ENCODE results near the gene CHORDC1.
"Not testable (repeated sequence)": the region's sequence is repeated elsewhere in the genome, so short reads cannot be mapped to it uniquely, and the experiment has no call there.

Gene CHORDC1

GRCh38 chr11:90189011-90189410, 33.8 kb downstream of the CHORDC1 start:
- H3K4me3 ChIP-seq (ENCODE audit: low read length), result no peak overlapping the region
- no peaks in the 10 kb centered on the region for H3K9me3 ChIP-seq (ENCODE audit: control insufficient read depth, insufficient read depth, low read length)
- no peak for DNase-seq (ENCODE audit: low read depth, low spot score)
- WGBS (ENCODE audit: insufficient coverage, insufficient read length), result no CpG with 5 or more reads among the region's 2 CpGs
- no peaks in the 10 kb centered on the region for H3K36me3 ChIP-seq (ENCODE audit: control insufficient read depth, insufficient read depth, low read length)
- no peaks in the 10 kb centered on the region for H3K27me3 ChIP-seq (ENCODE audit: control insufficient read depth, insufficient read depth, low read length)
- H3K4me1 ChIP-seq (ENCODE audit: control insufficient read depth, insufficient read depth, low read length), result no peaks in the 10 kb centered on the region
- H3K27ac ChIP-seq (ENCODE audit: low read length), result no peak overlapping the region

- no peaks in the 10 kb centered on the region for H3K4me1 ChIP-seq (ENCODE audit: control insufficient read depth, insufficient read depth, low read length)
- H3K9me3 ChIP-seq (ENCODE audit: control insufficient read depth, insufficient read depth, low read length), result no peaks in the 10 kb centered on the region
- WGBS (ENCODE audit: insufficient coverage, insufficient read length), result no CpG with 5 or more reads among the region's 3 CpGs
- DNase-seq (ENCODE audit: low read depth, low spot score), result no peak
- no peaks in the 10 kb centered on the region for H3K27me3 ChIP-seq (ENCODE audit: control insufficient read depth, insufficient read depth, low read length)
- no peaks in the 10 kb centered on the region for H3K36me3 ChIP-seq (ENCODE audit: control insufficient read depth, insufficient read depth, low read length)
- no peak overlapping the region for H3K27ac ChIP-seq (ENCODE audit: low read length)
- H3K4me3 ChIP-seq (ENCODE audit: low read length), result no peak overlapping the region
Observed at GRCh38 chr11:90187839-90188238, 35.0 kb downstream of the CHORDC1 start.

DNA sequence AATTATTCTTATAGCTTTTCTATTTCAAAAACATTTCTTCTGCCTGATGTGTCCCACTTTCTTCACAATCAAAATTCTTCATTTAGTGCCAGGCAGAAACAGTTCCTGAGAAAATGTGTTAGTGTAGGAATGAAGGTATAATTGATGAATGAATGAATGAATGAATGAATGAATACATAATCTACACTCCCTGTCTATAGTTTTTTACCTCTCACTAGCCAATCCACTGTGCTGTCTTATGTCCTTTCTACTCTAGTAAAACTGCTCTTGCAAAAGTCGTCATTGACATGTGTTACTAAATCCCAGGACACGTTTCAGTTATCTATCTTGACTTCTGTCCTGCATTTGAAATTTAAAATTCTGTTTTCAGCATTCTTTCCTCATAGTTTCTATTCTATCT, 42.9 kb downstream of the CHORDC1 start:
- DNase-seq (ENCODE audit: low read depth, low spot score), result no peak
- WGBS (ENCODE audit: insufficient coverage, insufficient read length), result no CpG with 5 or more reads among the region's 2 CpGs
- Histone ChIP-seq H3K36me3 (ENCODE audit: control insufficient read depth, insufficient read depth, low read length) (no peaks in the 10 kb centered on the region), H3K27me3 (ENCODE audit: control insufficient read depth, insufficient read depth, low read length) (no peaks in the 10 kb centered on the region), H3K9me3 (ENCODE audit: control insufficient read depth, insufficient read depth, low read length) (no peaks in the 10 kb centered on the region), H3K27ac (ENCODE audit: low read length) (no peak overlapping the region), H3K4me1 (ENCODE audit: control insufficient read depth, insufficient read depth, low read length) (no peaks in the 10 kb centered on the region), H3K4me3 (ENCODE audit: low read length) (no peak overlapping the region)

GRCh38 chr11:90178751-90179150, 44.1 kb downstream of the CHORDC1 start:
- Histone ChIP-seq H3K4me3 (ENCODE audit: low read length) (no peak overlapping the region), H3K4me1 (ENCODE audit: control insufficient read depth, insufficient read depth, low read length) (no peaks in the 10 kb centered on the region), H3K27ac (ENCODE audit: low read length) (no peak overlapping the region), H3K9me3 (ENCODE audit: control insufficient read depth, insufficient read depth, low read length) (no peaks in the 10 kb centered on the region), H3K27me3 (ENCODE audit: control insufficient read depth, insufficient read depth, low read length) (no peaks in the 10 kb centered on the region), H3K36me3 (ENCODE audit: control insufficient read depth, insufficient read depth, low read length) (no peaks in the 10 kb centered on the region)
- no CpG with 5 or more reads among the region's 2 CpGs for WGBS (ENCODE audit: insufficient coverage, insufficient read length)
- DNase-seq (ENCODE audit: low read depth, low spot score), result no peak

GRCh38 chr11:90176069-90176468, 46.8 kb downstream of the CHORDC1 start:
- H3K36me3 ChIP-seq (ENCODE audit: control insufficient read depth, insufficient read depth, low read length), result no peaks in the 10 kb centered on the region
- no CpG with 5 or more reads among the region's 1 CpG for WGBS (ENCODE audit: insufficient coverage, insufficient read length)
- H3K4me3 ChIP-seq (ENCODE audit: low read length), result no peak overlapping the region
- H3K9me3 ChIP-seq (ENCODE audit: control insufficient read depth, insufficient read depth, low read length), result no peaks in the 10 kb centered on the region
- H3K27me3 ChIP-seq (ENCODE audit: control insufficient read depth, insufficient read depth, low read length), result no peaks in the 10 kb centered on the region
- DNase-seq (ENCODE audit: low read depth, low spot score), result no peak
- H3K27ac ChIP-seq (ENCODE audit: low read length), result no peak overlapping the region
- no peaks in the 10 kb centered on the region for H3K4me1 ChIP-seq (ENCODE audit: control insufficient read depth, insufficient read depth, low read length)

- H3K27ac ChIP-seq (ENCODE audit: low read length), result no peak overlapping the region
- H3K4me3 ChIP-seq (ENCODE audit: low read length), result no peak overlapping the region
- H3K27me3 ChIP-seq (ENCODE audit: control insufficient read depth, insufficient read depth, low read length), result no peaks in the 10 kb centered on the region
- no peaks in the 10 kb centered on the region for H3K9me3 ChIP-seq (ENCODE audit: control insufficient read depth, insufficient read depth, low read length)
- H3K36me3 ChIP-seq (ENCODE audit: control insufficient read depth, insufficient read depth, low read length), result no peaks in the 10 kb centered on the region
- no peak for DNase-seq (ENCODE audit: low read depth, low spot score)
- H3K4me1 ChIP-seq (ENCODE audit: control insufficient read depth, insufficient read depth, low read length), result no peaks in the 10 kb centered on the region
Observed at GRCh38 chr11:90171359-90171758, 51.5 kb downstream of the CHORDC1 start.

- no peak overlapping the region for H3K27ac ChIP-seq (ENCODE audit: low read length)
- H3K4me1 ChIP-seq (ENCODE audit: control insufficient read depth, insufficient read depth, low read length), result no peaks in the 10 kb centered on the region
- no peaks in the 10 kb centered on the region for H3K27me3 ChIP-seq (ENCODE audit: control insufficient read depth, insufficient read depth, low read length)
- no peaks in the 10 kb centered on the region for H3K36me3 ChIP-seq (ENCODE audit: control insufficient read depth, insufficient read depth, low read length)
- H3K4me3 ChIP-seq (ENCODE audit: low read length), result no peak overlapping the region
- no peak for DNase-seq (ENCODE audit: low read depth, low spot score)
- no CpG with 5 or more reads among the region's 3 CpGs for WGBS (ENCODE audit: insufficient coverage, insufficient read length)
- no peaks in the 10 kb centered on the region for H3K9me3 ChIP-seq (ENCODE audit: control insufficient read depth, insufficient read depth, low read length)
Observed at GRCh38 chr11:90168571-90168970, 54.3 kb downstream of the CHORDC1 start.

DNA sequence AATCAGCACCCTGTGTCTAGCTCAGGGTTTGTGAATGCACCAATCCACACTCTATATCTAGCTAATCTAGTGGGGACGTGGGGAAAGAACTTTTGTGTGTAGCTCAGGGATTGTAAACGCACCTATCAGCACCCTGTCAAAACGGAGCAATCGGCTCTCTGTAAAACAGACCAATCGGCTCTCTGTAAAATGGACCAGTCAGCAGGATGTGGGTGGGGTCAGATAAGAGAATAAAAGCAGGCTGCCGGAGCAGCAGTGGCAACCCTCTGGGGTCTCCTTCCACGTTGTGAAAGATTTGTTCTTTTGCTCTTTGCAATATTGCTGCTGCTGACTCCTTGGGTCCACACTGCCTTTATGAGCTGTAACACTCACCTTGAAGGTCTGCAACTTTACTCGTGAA, 55.1 kb downstream of the CHORDC1 start:
- no CpG with 5 or more reads among the region's 8 CpGs for WGBS (ENCODE audit: insufficient coverage, insufficient read length)
- H3K4me3 ChIP-seq (ENCODE audit: low read length); H3K4me1 ChIP-seq (ENCODE audit: control insufficient read depth, insufficient read depth, low read length); H3K9me3 ChIP-seq (ENCODE audit: control insufficient read depth, insufficient read depth, low read length); H3K27ac ChIP-seq (ENCODE audit: low read length); H3K36me3 ChIP-seq (ENCODE audit: control insufficient read depth, insufficient read depth, low read length); H3K27me3 ChIP-seq (ENCODE audit: control insufficient read depth, insufficient read depth, low read length); DNase-seq (ENCODE audit: low read depth, low spot score): not testable (repeated sequence)

DNA sequence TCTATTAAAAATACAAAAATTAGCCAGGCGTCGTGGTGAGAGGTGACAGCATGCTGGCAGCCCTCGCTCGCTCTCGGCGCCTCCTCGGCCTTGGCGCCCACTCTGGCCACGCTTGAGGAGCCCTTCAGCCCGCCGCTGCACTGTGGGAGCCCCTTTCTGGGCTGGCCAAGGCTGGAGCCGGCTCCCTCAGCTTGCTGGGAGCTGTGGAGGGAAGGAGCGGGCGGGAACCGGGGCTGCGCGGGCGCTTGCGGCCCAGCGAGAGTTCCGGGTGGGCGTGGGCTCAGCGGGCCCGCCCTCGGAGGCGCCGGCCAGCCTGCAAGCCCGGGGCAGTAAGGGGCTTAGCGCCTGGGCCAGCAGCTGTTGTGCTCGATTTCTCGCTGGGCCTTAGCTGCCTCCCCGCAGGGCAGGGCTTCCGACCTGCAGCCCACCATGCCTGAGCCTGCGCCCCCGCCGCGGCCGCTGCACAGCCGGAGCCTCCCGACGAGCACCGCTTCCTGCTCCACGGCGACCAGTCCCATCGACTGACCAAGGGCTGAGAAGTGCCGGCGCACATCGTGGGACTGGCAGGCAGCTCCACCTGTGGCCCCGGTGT, 55.8 kb downstream of the CHORDC1 start:
- H3K4me3 ChIP-seq (ENCODE audit: low read length); H3K4me1 ChIP-seq (ENCODE audit: control insufficient read depth, insufficient read depth, low read length); H3K27ac ChIP-seq (ENCODE audit: low read length); H3K27me3 ChIP-seq (ENCODE audit: control insufficient read depth, insufficient read depth, low read length); DNase-seq (ENCODE audit: low read depth, low spot score); H3K9me3 ChIP-seq (ENCODE audit: control insufficient read depth, insufficient read depth, low read length); H3K36me3 ChIP-seq (ENCODE audit: control insufficient read depth, insufficient read depth, low read length): not testable (repeated sequence)
- WGBS (ENCODE audit: insufficient coverage, insufficient read length), result no CpG with 5 or more reads among the region's 49 CpGs
